GM10248 (cell line): Measurements from ENCODE around the gene SCMH1.

Source experiments
- CTCF ChIA-PET: fragments of 300-600 bp; sonication (Branson Sonifier 250); formaldehyde crosslinking; extraction: SDS; loops from one replicate; lab custom pipeline; 2021; ENCODE audit warnings: antibody characterized with exemption; lab: Yijun Ruan, JAX
- POLR2A ChIA-PET: fragments of 350-650 bp; sonication (Branson Sonifier 250); formaldehyde crosslinking; extraction: SDS; loops from one replicate; lab custom pipeline; 2020; ENCODE audit warnings: antibody characterized with exemption; lab: Yijun Ruan, JAX
- DNase-seq: peaks from one replicate; pipeline ENCODE4 v3.0.0; 2012; ENCODE audit errors: extremely low spot score
- CTCF ChIP-seq: IDR thresholded peaks from 2 replicates; pipeline ENCODE4 v1.5.1; 2012; ENCODE audit warnings: mild to moderate bottlenecking, low read depth; ENCODE audit errors: extremely low read depth, missing control alignments, control extremely low read depth

The SCMH1 gene

GRCh38 chr1:40986956-40987355, 255.2 kb downstream of the SCMH1 start:
- CTCF ChIA-PET, result interaction anchor here (3.5 kb wide), 1 partner anchor 34 kb away, joined by 14 read pairs; no protein-coding TSS in a partner anchor
- no peak for DNase-seq
- no peak for TF ChIP-seq CTCF
- POLR2A ChIA-PET, result no interaction called here

GRCh38 chr1:40986328-40986783, 255.8 kb downstream of the SCMH1 start:
- CTCF ChIA-PET, result interaction anchor here (3.1 to 3.5 kb wide), 2 partner anchors 18 to 34 kb away, joined by 14 to 19 read pairs; no protein-coding TSS in a partner anchor
- no peak for DNase-seq
- POLR2A ChIA-PET, result no interaction called here
- no peak for TF ChIP-seq CTCF

- POLR2A ChIA-PET, result no interaction called here
- CTCF ChIA-PET, result interaction anchor here (3.1 to 3.5 kb wide), 2 partner anchors 18 to 33 kb away, joined by 14 to 19 read pairs; no protein-coding TSS in a partner anchor
- TF ChIP-seq CTCF, result no peak
- no peak for DNase-seq
Measured at GRCh38 chr1:40985875-40986274, 256.2 kb downstream of the SCMH1 start.

GRCh38 chr1:40985161-40985560, 256.9 kb downstream of the SCMH1 start:
- DNase-seq, result no peak
- CTCF ChIA-PET, result interaction anchor here (0.9 to 3.5 kb wide), 7 partner anchors 10 to 453 kb away, joined by 3 to 19 read pairs (median 4); no protein-coding TSS in a partner anchor
- POLR2A ChIA-PET, result no interaction called here
- TF ChIP-seq CTCF, result no peak

- ChIA-PET CTCF (interaction anchor here (1.1 to 3.5 kb wide), 6 partner anchors 10 to 452 kb away, joined by 3 to 19 read pairs (median 6); no protein-coding TSS in a partner anchor), POLR2A (interaction anchor here (0.6 kb wide), 1 partner anchor 8 kb away, joined by 6 read pairs; no protein-coding TSS in a partner anchor)
- no peak for DNase-seq
- TF ChIP-seq CTCF, result no peak
Measured at GRCh38 chr1:40984531-40984930, 257.6 kb downstream of the SCMH1 start.

GRCh38 chr1:40984066-40984465, 258.0 kb downstream of the SCMH1 start:
- CTCF ChIA-PET, result interaction anchor here (1.1 to 3.5 kb wide), 6 partner anchors 9 to 451 kb away, joined by 3 to 19 read pairs (median 6); no protein-coding TSS in a partner anchor
- DNase-seq, result no peak
- POLR2A ChIA-PET, result interaction anchor here (0.6 to 1.8 kb wide), 2 partner anchors 8 to 20 kb away, joined by 4 to 6 read pairs; no protein-coding TSS in a partner anchor
- TF ChIP-seq CTCF, result no peak
